DMS53 treated with DMSO at 0.1 percent for 48 hours (cell line): ENCODE results near the gene FOXL1.
"Not testable (repeated sequence)": the region's sequence is repeated elsewhere in the genome, so short reads cannot be mapped to it uniquely, and the experiment has no call there.

Source experiments
- DNase-seq: peaks from one replicate; lab custom pipeline; 2025; ENCODE audit not compliant: unreplicated experiment; lab: John Stamatoyannopoulos, UW

The FOXL1 gene

DNA sequence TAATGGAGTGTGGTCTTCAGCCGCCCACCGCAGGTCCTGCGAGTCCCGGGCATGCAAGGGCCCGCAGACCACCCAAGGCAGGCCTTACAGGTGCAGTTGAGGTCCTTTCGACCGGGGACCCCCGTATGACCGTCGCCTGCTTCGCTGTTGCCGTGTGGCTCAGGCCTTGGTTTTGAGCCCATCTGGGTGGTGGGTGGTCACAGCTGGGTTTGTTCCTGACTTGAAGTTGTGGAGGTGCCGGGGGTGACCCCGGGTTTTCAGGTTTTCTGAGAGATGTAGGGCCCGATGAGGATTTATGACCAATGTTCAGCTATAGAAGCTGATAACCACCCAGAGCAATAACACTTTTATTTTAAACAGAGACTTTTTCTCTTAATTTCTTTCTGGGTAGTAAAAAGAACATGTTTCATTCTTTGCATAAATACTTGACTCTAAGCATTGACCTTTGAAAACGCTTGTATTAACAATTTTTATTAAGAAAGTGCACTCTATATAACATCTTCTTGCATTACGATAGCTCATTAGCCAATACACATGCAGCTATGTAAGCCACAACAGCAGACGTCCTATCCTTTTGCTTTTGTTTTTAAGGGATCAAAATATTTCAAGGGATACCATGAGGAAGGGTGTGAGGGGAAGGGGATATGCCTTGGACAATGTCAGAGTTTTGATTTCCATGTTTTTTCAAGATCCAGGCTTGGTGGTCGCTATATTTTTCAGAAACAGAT lies 1.9 kb downstream of the FOXL1 start:
- DNase-seq = no peak

DNA sequence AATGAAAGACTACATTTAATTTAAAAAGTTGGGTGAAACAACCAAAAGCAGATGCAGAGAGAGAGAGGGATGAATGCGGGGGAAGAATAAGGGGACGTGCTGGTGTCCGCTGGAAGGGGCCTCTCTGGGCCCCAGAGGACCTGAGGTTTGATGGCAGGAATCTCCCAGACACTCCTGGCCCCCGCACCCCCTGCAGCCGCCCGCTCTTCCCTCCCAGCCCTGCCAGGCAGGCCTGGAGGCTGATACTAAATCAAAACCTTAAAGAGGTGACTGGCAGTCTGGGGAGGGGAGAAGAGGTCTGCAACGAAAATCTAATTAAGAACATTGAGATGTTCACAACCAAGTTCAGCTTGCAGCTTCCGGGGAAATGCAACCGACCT lies 2.4 kb downstream of the FOXL1 start:
- no peak for DNase-seq

- no peak for DNase-seq
These were observed 3.1 kb downstream of the FOXL1 start for GRCh38 chr16:86581458-86581857.

DNA sequence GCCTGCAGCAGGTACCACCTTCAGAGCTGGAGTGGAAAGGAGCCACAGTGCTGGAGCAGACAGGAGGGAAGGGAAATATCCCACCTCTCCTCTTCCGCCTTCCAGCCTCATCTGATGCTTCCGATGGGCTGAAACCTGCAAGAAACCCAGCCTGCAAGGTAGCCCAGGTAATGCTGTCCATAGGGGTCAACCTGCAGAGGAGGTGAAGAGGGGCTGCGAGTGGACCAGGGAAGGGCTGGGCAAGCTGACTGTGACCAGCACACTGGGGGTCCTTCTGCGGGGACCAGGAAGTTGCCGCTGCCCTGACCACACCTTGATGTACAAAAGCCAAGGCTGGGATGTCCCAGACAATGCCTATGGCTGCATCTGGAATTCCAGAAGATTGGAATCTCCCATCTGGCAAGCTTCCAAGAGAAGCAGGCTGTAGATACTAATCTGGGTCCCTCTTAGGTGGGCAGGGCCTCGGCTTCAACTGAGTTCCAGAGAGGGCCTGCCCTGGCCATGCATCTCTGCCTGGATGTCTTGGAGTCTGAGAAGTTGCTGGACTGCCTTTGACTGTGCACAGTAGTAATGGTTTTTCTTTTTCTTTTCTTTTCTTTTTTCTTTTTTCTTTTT lies 5.8 kb downstream of the FOXL1 start:
- DNase-seq = no peak

DNA sequence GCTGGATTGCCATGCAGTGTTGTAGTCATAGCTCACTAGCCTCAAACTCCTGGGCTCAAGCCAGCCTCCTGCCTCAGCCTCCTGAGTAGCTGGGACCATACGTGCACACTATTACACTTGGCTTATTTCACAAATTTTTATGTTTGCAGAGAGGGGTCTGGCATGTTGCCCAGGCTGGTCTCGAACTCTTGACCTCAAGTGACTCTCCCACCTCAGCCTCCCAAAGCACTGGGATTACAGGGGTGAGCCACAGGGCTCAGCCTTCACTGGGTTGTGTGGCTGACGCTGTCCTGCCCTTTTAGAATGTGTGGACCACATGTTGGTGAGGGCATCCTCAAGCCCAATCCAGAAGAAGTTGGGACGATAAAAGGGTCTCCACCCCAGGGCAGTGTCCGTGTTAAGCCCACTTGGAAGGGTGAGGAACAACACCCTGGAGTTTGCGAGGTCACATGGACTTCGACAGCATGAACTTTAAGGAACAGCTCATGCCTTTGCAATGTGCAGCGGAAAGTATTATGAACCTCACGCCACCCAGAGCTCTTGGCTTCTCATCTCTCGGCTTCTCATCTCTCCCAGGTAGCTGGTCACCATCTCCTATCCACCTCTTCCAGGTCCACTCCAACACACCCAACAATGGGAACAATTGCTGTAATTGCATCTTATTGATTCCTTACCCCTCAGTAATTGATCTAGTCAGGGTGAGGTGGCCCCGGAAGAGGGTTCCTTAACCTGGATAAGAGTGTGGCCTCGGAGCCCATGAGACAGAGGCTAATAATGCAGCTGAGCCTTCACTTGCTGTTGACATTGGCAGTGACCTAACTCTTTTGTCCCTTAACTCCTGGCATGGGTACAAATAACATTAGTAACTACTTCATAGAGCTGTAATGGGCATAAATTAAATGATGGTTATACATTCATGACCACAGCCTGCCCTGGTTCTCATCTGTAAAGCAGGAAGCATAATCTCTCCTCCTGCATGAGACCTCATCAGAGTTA lies 6.7 kb downstream of the FOXL1 start:
- no peak for DNase-seq

GRCh38 chr16:86585821-86586611 lies 7.7 kb downstream of the FOXL1 start:
- no peak for DNase-seq

GRCh38 chr16:86587487-86587886 lies 9.1 kb downstream of the FOXL1 start:
- DNase-seq = no peak

- not testable (repeated sequence) for DNase-seq
These were observed 9.6 kb downstream of the FOXL1 start for GRCh38 chr16:86587955-86588354.

DNA sequence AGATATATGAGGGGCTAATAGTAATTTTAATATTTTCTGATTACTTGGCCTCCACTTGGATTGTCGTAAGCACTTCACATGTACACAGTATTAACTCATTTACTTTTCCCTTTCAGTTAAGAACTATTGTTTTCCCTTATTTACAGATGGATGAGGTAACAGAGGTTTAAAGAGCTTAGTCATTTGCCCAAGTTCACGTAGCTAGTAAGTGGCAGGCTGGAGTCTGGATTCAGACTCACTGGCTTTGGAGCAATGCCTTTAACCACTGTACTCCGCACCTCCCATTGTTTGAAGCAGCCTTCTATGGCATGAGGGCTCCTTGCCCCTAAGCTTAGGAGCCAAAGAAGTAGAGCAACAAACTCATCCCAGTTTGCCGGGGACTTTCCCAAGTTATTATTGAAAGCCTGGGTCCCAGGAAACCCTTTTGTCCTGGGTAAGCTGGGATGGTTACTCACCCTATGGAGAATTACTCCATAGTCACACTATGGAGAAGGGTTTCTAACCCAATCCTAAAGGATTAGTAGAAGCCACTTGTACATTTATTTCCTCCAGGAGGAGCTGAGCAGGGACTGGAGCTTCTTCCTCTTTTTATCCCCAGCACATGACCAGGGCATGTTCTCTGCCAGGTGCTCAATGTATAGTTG lies 12.3 kb downstream of the FOXL1 start:
- DNase-seq = peak; percentile 2

GRCh38 chr16:86591270-86591669 lies 12.9 kb downstream of the FOXL1 start:
- DNase-seq = no peak

- no peak for DNase-seq
These were observed 15.7 kb downstream of the FOXL1 start for GRCh38 chr16:86593913-86594620.

DNA sequence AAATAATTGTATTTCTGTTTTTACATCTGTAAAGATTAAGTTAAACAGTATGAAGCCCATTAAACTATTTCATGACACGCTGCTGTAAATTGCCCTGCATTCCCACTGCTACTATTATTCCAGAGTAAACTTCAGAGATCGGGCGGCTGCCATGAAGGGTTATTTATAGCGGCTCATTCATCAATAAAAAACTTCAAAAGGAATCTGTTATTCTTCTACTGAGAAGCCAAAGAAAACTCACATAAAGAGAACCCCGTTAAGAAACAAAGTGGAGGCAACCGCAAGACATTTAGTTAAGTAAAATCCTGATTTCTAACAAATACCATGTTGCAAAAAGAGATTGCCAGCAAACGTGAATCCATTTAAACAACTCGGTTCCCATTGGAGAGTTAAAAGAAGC lies 16.4 kb downstream of the FOXL1 start:
- DNase-seq = no peak

- no peak for DNase-seq
These were observed 17.7 kb downstream of the FOXL1 start for GRCh38 chr16:86595983-86596605.

GRCh38 chr16:86597126-86597879 lies 19.0 kb downstream of the FOXL1 start:
- DNase-seq = no peak

DNA sequence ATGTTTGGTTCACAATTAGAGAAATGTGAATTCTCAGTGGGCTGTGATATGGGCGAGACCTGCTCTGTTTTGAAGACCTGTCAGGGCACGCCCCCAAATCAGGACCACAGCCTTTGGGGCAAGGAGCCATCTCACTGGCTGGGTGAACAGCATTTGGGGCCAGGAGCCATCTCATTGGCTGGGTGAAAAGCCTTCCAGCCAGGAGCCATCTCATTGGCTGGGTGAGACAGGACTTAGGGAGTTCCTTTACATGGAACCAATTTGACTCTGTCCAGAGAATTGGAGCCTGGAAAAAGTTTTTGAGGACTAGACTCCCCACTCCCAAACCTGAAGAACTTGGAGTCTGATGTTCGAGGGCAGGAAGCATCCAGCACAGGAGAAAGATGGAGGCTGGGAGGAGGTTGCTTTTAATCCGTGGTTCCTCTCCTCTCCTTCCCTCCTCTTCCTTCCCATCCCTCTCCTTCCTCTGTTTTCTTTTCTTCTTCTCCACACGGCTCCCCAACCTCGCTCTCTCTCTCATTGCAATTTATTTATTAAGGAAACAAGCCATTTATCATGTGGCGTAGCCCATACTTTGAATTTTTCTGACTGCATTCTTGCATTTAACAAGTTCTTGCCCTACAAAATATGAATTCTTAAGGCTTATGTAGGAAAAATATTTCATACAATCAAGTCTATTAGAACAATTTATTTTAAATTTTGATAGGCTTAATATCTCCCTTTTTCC lies 19.7 kb downstream of the FOXL1 start:
- no peak for DNase-seq

- no peak for DNase-seq
These were observed 20.5 kb downstream of the FOXL1 start for GRCh38 chr16:86598607-86599565.

DNA sequence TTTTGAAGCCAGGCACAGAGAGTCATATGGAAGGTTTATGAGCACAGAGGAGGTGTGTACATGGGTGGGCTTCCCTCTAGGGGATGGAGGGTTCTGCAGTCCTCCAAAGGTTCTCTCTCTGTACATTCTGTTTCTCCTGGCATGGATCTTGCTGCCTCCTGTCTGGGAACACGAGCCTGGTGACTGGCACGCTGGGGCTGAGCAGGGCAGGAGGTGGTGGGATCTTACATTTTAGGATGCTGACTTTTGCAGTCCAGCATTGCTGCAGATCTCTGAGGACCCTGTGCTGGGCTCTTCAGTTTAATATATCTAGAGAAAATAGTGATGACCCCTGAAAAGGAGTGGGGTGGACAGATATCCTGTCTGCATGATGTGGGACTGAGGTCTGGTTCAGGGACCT lies 23.0 kb downstream of the FOXL1 start:
- no peak for DNase-seq
